EH (cell line): Measurements from ENCODE around the gene RPS4Y1.
"Not testable (repeated sequence)": the region's sequence is repeated elsewhere in the genome, so short reads cannot be mapped to it uniquely, and the experiment has no call there.

Experiments
- DNase-seq: peaks from one replicate; pipeline ENCODE4 v3.0.0-alpha.2; 2015; ENCODE audit warnings: low read depth

RPS4Y1 gene

DNA sequence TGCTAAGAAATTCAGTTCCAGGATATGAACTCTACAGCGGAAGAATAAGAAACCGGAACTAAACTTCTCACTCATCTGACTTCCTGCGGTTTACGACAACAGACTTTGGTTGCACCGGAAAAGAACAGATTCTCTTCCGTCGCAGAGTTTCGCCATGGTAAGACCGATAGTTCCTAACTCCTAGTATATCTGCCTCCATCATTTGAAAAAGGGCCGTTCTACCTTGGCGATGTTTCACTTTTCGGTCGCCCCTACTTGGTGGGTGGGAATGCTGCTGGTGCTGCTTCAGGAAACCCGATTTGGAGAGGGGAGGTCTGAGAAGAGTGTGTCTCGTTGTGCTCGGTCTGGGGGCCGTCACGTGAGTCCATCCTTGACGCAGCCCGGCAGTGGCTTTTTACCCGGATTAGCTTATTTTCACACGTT, at the start of gene RPS4Y1:
Gene RPS4Y1 (plus strand): TSS at position 132 of the 423 bp plus-strand sequence. CDS start 23 bp downstream, at position 155.
- peak; percentile 76 for DNase-seq

DNA sequence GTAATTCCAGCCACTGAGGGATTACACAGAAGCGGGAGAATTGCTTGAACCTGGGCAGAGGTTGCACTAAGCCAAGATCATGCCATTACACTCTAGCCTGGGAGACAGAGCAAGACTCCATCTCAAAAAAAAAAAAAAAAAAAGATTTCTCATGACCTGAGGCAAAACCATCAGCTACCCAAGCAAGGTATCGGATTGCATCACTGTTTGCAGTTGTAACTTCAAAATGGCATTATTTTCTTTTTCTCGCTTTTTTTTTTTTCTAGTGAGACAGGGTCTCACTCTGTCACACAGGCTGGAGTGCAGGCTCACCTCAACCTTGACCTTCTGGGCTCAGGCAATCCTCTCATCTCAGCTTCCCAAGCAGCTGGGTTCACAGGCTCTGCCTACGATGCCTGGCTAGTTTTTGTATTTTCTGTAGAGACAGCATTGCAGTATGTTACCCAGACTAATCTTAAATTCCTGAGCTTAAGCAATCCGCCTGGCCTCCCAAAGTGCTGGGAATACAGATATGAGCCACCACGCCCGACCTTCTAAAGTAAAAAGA, 44.4 kb upstream of the RPS4Y1 start:
- DNase-seq, result no peak

DNA sequence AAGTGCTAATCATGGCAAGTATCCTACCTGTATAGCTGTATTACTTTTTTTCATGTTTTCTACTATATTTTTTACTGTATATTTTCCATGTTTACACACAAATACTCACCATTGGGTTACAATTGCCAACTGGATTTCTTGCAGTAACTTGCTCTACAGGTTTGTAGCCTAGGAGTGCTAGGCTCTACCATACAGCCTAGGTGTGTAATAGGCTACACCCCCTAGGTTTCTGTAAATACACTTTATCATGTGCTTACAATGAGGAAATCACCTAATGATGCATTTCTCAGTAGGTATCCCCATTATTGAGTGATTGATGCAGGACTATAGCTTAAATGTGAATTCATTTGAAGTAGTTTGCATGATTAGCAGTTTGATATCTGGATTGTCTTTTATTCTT, 43.4 kb upstream of the RPS4Y1 start:
- DNase-seq, result no peak

DNA sequence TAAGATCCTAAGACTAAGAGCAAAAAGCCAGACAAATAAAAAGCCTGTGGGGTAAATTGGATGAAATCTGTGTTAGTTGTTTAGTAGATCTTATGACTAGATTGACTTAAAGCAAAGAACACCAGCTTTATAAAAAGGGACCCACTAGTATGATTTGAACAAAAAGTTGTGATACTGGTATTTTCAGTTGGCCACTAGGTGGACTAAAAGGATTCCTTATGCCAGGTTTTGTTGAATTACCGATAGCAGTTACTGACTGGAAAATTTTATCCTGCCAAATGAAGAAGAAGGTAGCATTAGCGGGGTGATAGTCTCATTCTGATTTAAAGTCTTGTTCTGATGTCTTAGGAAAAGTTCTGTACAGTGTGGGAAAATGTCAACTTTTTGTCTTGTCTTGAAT, 41.2 kb upstream of the RPS4Y1 start:
- peak; percentile 37 for DNase-seq

DNA sequence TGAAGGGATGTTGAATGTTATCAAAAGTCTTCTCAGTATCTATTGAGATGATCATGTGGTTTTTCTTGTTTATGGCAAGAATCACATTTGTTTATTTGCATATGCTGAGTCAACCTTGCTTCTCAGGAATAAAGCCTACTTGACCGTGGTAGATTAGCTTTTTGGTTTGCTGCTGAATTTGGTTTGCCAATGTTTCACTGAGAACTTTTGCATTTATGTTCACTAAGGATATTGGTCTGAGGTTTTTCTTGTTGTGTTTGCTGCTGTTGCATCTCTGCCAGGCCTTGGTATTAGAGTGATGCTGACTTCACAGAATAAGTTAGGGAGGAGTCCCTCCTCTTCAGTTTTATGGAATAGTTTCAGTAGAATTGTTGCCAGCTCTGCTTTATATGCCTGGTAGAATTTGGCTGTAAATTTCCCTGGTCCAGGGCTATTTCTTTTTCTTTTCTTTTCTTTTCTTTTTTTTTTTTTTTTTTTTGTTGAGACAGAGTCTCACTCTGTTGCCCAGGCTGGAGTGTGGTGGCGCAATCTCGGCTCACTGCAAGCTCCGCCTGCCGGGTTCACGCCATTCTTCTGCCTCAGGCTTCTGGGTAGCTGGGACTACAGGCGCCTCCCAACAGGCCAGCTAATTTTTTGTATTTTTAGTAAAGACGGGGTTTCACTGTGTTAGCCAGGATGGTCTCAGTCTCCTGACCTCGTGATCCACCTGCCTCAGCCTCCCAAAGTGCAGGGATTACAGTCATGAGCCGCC, 24.1 kb upstream of the RPS4Y1 start:
- peak; percentile 5 for DNase-seq

DNA sequence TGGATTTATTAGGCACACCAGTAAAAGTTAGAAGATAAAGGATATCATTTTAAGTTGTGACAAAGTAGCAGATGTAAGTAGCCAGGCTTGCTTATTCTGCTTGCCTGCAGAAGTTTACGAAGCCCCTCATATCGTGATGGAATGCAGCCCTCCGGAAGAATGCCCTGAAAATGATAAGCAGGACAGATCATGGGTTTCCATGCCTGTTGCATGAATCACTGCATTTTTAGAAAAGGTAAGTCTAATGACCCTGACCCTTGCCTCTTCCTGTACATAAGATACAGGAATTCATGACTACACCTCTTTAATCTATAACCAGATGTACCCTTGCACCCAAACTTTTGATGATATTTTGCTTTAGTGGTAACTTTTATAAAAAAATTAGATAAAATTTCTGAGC, 16.9 kb upstream of the RPS4Y1 start:
- no peak for DNase-seq

DNA sequence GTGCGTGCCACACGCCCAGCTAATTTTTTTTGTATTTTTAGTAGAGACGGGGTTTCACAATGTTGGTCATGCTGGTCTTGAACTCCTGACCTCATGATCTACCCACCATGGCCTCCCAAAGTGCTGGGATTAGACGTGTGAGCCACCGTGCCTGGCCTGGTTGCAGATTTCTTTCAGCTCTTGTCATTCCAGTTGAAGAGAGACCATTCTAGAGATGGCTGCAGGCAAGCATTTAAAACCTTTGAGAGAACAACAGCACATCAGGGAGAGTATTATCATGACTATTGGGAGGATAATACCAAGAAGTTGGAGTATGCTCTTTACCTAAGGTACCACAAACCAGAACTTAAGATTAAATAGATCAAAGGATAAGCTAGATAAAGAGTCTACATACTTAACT, 12.9 kb upstream of the RPS4Y1 start:
- no peak for DNase-seq

DNA sequence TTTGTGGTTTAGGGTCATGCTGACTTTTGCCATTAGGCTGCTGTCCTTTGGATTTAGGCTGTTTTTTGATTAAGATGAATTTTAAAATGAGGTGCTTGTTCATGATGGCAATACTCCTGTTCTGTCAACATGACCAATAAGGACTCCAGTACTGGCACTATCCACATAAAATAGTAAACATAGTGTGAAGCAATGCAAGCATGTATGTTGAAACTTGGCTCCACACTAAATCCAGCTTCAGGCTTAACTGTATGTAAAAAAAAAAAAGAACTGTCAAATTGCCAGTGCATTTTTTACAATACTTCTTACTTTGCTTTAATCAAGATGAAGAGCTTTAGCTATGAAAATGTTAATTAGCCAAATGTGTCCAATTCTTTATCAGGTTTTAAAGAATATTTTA, 6.2 kb upstream of the RPS4Y1 start:
- no peak for DNase-seq

DNA sequence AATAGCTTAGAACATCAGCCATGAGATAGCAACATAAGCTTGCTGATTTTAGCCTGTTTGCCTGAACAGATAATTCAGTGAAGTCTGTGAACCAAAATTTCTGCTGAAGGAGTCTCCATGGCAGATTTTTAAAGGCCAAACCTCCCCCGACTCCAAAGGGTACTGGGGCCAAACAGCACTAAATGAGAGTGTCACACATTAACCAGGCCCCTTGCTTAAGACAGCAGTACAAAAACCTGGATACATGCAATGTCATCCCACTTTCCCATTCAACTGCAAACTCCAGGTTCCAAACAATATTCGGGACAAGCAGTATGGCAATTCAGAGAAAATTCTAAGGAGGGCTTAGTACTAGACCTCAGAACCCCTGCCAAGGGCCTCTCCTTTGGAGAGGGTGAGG, 4.3 kb upstream of the RPS4Y1 start:
- no peak for DNase-seq

DNA sequence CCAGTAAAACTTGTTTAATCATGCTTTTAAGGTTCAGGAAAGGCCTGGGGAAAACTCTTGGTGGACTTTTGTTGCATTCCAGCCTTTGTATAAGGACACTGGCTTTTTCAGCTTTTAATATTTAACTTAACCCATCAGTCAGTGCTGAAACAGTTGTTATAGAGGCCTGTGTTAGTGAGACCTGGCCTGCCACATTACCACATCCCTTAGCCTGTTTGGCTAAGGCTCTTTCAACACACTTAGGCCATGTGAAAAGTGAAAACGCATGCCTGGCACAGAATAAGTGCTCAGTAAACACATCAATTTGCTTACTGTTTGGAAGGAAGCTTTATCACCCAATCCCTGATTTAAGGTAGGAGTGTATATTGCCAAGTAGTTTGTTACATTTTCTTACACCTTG, 3.5 kb upstream of the RPS4Y1 start:
- no peak for DNase-seq

DNA sequence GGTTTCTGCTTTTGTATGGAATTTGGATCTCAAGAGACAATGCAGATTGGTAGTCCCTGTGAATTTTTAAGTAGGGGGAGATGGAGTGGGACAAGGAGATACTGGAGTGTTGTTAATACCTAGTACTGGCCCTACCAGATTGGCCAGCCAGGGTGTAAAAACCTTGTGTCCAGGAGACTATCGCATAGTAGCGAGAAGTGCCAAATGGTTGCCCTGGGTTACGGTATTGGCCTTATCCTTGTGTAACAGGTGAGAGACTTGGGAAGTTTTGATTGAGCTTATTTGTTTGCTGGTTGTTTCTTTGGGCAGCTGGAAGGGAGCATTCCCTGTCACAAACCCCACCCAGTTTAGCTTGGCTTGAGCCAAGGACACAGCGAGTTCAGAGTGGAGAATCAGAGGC, 5.4 kb downstream of the RPS4Y1 start:
- DNase-seq, result no peak

DNA sequence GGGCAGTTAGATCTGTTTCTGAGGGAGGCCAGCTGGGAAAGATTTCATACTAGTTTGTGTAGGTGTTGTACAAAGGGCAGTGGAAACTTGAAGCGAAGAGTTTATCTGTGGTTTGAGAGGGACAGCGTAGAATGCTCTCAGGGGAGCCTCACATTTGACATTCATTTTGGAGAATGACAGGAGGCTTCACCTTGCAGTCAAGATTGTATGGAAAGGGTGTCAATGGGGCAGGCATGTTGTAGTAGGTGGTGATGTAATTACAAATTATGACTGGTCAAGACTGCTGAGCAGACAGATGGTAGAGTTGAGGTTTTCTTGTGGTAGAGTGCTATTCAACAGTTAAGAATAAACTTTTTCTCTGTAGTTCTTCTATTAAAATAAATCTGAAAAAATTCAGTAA, 7.0 kb downstream of the RPS4Y1 start:
- no peak for DNase-seq

DNA sequence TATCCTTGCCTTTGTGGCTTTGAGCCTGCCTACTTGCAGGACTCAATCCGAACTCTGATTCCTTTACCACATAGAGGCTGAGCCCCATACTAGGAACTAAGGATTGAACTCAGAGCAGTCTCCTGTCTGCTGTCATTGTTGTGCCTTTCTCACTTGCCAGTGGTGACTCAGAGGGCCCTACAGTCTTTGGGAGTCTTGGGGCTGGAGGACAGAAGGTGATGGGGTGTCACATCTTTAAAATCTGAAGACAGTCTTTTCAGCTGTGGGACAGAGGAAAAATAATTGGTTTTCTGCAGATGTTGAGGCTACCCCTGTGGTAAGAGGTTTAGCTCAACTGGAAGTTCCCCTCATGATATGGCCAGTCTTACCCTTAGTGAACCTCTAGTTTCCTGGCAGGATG, 8.0 kb downstream of the RPS4Y1 start:
- no peak for DNase-seq

DNA sequence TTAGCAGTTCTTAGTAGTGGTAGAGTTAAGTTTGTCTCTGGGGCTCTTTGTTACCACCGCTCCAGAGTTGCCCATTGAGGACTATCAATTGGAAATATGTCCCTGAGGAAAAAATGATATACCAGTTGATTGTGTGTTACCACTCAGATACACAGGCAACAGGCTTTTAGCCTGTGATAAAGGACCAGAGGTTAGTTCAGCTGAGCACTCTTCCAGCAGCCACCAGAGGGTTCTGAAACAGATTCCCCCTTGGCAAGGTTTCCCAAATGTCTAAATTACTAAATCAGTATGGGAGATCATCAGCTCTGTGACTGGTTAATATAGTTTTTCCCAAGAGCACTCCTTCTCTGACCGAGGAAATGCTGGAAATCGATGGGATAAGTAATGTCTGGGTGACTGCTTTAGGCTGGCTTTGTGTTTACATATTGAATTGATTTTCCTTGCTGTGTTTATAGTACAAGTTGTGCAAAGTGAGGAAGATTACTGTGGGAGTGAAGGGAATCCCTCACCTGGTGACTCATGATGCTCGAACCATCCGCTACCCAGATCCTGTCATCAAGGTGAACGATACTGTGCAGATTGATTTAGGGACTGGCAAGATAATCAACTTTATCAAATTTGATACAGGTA, 12.9 kb downstream of the RPS4Y1 start:
- no peak for DNase-seq

DNA sequence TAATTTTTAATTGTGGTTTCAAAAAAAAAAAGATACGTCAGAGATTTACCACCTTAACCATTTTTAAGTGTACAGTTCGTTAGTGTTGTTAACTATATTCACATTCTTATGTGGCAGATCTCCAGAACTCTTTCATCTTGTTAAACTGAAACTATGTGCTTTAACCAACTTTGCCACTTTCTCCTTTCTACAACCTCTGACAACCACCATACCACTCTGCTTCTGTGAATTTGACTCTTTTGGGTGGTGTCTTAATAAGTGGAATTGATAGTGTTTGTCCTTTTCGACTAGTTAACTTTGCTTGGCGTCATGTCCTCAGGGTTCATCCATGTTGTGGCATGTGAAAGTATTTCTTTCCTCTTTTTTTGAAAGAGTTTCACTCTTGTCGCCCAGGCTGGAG, 15.7 kb downstream of the RPS4Y1 start:
- DNase-seq, result no peak

DNA sequence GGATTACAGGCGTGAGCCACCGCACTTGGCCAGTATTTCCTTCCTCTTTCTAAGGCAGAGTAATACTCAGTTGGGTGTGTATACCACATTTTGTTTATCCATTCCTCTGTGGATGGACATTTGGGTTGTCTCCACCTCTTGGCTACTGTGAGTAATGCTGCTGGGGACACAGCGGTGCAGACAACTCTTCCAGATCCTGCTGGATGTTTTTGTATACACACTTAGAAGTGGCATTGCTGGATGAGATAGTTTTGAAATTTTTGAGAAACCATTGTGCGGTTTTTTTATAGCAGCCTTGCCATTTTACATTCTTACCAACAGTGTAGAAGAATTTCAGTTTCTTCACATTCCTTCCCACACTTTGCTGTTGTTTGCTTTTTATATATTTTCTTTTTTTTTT, 16.3 kb downstream of the RPS4Y1 start:
- DNase-seq, result peak; percentile 82

DNA sequence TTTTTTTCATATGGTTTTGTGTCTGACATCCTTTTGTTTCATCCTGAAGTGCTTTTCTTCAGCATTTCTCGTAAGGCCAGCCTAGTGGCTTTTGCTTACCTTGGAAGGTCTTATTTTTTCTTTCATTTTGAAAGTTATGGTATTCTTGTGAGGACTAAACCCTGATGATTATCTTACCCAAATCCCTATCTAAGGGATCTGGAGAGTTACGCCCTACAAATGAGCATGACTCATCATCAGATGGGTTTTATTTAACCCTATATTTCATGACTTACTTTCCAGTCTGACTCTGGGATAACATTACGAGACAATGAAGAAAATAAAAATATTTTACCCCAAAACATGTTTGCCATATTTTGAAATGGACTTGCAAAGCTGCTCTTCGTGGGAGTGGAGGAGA, 18.4 kb downstream of the RPS4Y1 start:
- DNase-seq, result peak; percentile 49

DNA sequence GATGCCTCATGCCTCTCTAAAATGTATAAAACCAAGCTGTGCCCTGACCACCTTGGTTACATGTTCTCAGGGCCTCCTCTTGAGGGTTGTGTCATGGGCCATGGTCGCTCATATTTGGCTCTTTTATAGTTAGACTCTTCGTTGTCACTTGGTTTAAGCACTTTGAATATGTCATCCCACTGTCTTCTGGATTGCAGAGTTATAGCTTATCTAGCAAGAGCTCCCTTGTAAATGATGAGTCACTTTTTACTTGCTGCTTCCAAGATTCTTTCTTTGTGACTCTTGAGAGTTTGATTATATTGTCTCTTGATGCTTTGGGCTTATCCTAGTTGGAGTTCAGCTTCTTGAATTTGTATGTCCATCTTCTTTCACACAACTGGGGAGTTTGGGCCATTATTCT, 19.1 kb downstream of the RPS4Y1 start:
- DNase-seq, result peak; percentile 85

DNA sequence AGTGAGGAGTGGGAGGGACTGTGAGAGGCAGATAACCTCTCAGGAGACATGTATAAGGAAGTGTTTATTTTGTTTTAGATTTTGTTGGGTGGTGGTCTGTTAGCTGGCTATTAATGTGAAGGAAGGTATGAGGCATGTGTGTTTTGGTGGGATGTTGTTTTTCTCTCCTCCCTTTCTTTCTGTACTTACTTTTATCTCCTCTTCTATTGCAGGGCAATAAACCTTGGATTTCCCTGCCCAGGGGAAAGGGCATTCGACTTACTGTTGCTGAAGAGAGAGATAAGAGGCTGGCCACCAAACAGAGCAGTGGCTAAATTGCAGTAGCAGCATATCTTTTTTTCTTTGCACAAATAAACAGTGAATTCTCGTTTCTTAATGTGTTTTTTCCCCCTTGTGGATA, 25.2 kb downstream of the RPS4Y1 start:
- DNase-seq, result no peak

DNA sequence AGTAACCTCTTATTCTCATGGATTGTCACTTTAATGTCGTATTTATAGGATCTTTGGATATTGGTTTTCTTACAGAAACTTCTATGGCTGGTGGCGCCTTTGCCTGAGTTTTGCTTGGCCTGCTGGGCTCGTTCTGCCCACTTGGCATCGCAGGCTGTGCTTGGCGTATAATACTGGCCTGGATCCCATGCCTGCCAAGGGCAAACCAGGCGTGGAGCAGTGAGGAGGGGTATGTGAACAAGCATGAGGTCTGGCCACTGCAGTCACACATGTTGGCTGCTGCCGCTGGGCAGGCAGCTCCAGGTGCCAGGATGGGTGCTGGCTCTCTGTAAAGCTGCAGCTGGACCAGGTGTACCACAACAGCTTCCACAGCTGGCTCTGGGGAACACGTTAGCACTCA, 26.1 kb downstream of the RPS4Y1 start:
- DNase-seq, result no peak

DNA sequence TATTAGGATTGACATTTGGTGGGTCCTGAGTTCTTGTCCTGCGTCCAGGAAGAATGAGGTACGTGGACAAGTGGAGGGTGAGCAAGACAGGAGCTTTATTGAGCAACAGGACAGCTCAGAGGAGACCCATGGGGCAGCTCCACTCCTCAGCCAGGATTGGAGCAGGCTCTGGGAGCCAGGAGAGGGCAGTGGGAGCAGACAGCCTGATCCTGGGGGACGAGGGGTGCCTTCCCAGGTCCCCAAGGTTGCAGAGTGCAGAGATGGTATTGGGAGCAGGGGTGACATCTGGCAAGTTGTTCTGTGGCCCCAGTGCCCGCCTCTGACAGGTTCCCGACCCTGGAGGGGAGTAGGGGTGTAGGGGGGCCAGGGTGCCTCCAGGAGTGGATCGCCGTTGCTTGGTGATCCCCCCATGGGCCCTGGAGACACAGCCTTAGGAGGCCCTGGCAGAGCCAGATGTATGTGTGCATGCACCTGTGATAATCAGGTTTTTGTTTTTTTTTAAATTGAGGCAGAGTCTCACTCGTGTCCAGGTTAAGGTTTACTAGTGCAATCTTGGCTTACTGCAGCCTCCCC, 26.7 kb downstream of the RPS4Y1 start:
- DNase-seq, result no peak

DNA sequence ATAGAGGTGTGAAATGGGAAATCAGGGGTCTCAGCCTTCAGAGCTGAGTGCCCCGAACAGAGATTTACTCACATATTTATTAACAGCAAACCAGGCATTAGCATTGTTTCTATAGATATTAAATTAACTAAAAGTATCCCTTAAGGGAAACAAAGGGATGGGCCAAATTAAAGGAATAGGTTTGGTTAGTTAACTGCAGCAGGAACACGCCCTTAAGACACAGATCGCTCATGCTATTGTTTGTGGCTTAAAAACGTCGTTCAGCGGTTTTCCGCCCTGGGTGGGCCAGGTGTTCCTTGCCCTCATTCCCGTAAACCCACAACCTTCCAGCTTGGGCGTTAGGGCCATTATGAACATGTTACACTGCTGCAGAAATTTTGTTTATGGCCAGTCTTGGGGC, 30.8 kb downstream of the RPS4Y1 start:
- DNase-seq, result not testable (repeated sequence)

DNA sequence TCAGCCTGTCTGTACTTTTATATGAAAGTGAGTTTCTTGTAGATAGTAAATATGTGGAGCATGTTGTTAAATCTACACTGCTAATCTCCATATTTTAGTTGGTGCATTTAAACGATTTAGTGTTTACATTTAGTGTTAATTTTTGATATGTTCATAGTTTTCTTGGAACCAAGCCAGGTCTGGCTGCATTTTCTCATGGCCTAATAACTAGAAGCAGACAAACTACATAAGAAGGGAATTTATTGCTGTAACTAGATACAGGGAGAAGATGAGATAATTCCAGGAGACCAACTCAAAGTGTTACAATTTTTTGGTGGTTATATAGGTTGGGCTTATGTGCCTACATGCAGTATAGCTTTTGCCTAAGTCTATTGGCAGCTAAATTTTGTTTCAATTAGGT, 32.8 kb downstream of the RPS4Y1 start:
- DNase-seq, result peak; percentile 48
